ENCODE data around the gene CHN2. TPM values are rescaled to one million over a fixed set of nuclear protein-coding genes. Genes with fewer than 3 reads are reported as not detected.
A peak's percentile ranks its signal among the peaks of the same experiment; 100 is the strongest.

Gene CHN2
- total RNA-seq, 1 experiment from 2014 or later: 18.8 TPM

GRCh38 chr7:29362380-29362779 lies 167.8 kb downstream of the CHN2 start:
- H3K9me3 ChIP-seq: no peaks in the 10 kb centered on the region
- DNase-seq: no peak
- H3K36me3 Mint-ChIP-seq (ENCODE audit: insufficient read depth, unreplicated experiment): peaks cover 3% of the 10 kb centered on the region
- peaks cover 9% of the 10 kb centered on the region for H3K4me1 Mint-ChIP-seq (ENCODE audit: low read depth, unreplicated experiment)
- no peaks in the 10 kb centered on the region for H3K9me3 Mint-ChIP-seq (ENCODE audit: unreplicated experiment)
- BruUV-seq (replicated peaks): no TSS peak
- no peak overlapping the region for H3K4me3 Mint-ChIP-seq (ENCODE audit: unreplicated experiment)
- no peak for TF ChIP-seq CTCF (IDR thresholded peaks at IDR 0.05; ENCODE audit: insufficient read depth in 1 of 2, low read depth in 1 of 2, low read length in 1 of 2, severe bottlenecking in 1 of 2, unreplicated experiment in 1 of 2)
- no peaks in the 10 kb centered on the region for H3K36me3 ChIP-seq (ENCODE audit: control insufficient read depth, insufficient read depth, low read length)
- ChIA-PET POLR2A (no interaction called here), CTCF (no interaction called here)
- no peak overlapping the region for H3K4me3 ChIP-seq (ENCODE audit: low read depth, low read length)
- intact Hi-C loops (cut with micrococcal nuclease; ENCODE audit: unreplicated experiment): no loop called here
- peak overlapping the region; percentile 2 for H3K27ac Mint-ChIP-seq (ENCODE audit: unreplicated experiment)
- H3K4me1 ChIP-seq: 0 out of 2 replicates have a peak, but pooled peaks cover 4% of the 10 kb centered on the region
- H3K27me3 ChIP-seq (replicated peaks; ENCODE audit: control insufficient read depth, insufficient read depth, low read length): no peaks in the 10 kb centered on the region
- no peaks in the 10 kb centered on the region for H3K27me3 Mint-ChIP-seq (ENCODE audit: insufficient read depth, unreplicated experiment)

- Mint-ChIP-seq H3K27me3 (ENCODE audit: insufficient read depth, unreplicated experiment) (no peaks in the 10 kb centered on the region), H3K4me3 (ENCODE audit: unreplicated experiment) (no peak overlapping the region), H3K36me3 (ENCODE audit: insufficient read depth, unreplicated experiment) (no peaks in the 10 kb centered on the region), H3K9me3 (ENCODE audit: unreplicated experiment) (no peaks in the 10 kb centered on the region), H3K27ac (ENCODE audit: unreplicated experiment) (no peak overlapping the region), H3K4me1 (ENCODE audit: low read depth, unreplicated experiment) (peaks cover 9% of the 10 kb centered on the region)
- no peak overlapping the region for H3K4me3 ChIP-seq (ENCODE audit: low read depth, low read length)
- POLR2A ChIA-PET: no interaction called here
- CTCF ChIA-PET: interaction anchor here (1.1 kb wide), 1 partner anchor 54 kb away, joined by 3 read pairs; no protein-coding TSS in a partner anchor
- DNase-seq: no peak
- no peaks in the 10 kb centered on the region for H3K27me3 ChIP-seq (replicated peaks; ENCODE audit: control insufficient read depth, insufficient read depth, low read length)
- 0 out of 2 replicates have a peak, but pooled peaks cover 4% of the 10 kb centered on the region for H3K4me1 ChIP-seq
- no TSS peak for BruUV-seq (replicated peaks)
- no peak for TF ChIP-seq CTCF (IDR thresholded peaks at IDR 0.05; ENCODE audit: insufficient read depth in 1 of 2, low read depth in 1 of 2, low read length in 1 of 2, severe bottlenecking in 1 of 2, unreplicated experiment in 1 of 2)
- no peaks in the 10 kb centered on the region for H3K9me3 ChIP-seq
- H3K36me3 ChIP-seq (ENCODE audit: control insufficient read depth, insufficient read depth, low read length): no peaks in the 10 kb centered on the region; the same call in 1 of the 2 replicates
- intact Hi-C loops (cut with micrococcal nuclease; ENCODE audit: unreplicated experiment): no loop called here
Observed at GRCh38 chr7:29363636-29364425, 169.3 kb downstream of the CHN2 start.

- no peaks in the 10 kb centered on the region for H3K27me3 ChIP-seq (replicated peaks; ENCODE audit: control insufficient read depth, insufficient read depth, low read length)
- ChIA-PET POLR2A (no interaction called here), CTCF (interaction anchor here (1.1 kb wide), 1 partner anchor 55 kb away, joined by 3 read pairs; no protein-coding TSS in a partner anchor)
- no peaks in the 10 kb centered on the region for H3K9me3 ChIP-seq
- BruUV-seq (replicated peaks): no TSS peak
- no peaks in the 10 kb centered on the region for H3K36me3 Mint-ChIP-seq (ENCODE audit: insufficient read depth, unreplicated experiment)
- H3K27ac Mint-ChIP-seq (ENCODE audit: unreplicated experiment): no peak overlapping the region
- 0 out of 2 replicates have a peak, but pooled peaks cover 4% of the 10 kb centered on the region for H3K4me1 ChIP-seq
- H3K4me1 Mint-ChIP-seq (ENCODE audit: low read depth, unreplicated experiment): peaks cover 11% of the 10 kb centered on the region
- no peak overlapping the region for H3K4me3 Mint-ChIP-seq (ENCODE audit: unreplicated experiment)
- H3K27me3 Mint-ChIP-seq (ENCODE audit: insufficient read depth, unreplicated experiment): no peaks in the 10 kb centered on the region
- TF ChIP-seq CTCF (IDR thresholded peaks at IDR 0.05; ENCODE audit: insufficient read depth in 1 of 2, low read depth in 1 of 2, low read length in 1 of 2, severe bottlenecking in 1 of 2, unreplicated experiment in 1 of 2): no peak
- no peaks in the 10 kb centered on the region; the same call in 1 of the 2 replicates for H3K36me3 ChIP-seq (ENCODE audit: control insufficient read depth, insufficient read depth, low read length)
- no peak for DNase-seq
- intact Hi-C loops (cut with micrococcal nuclease; ENCODE audit: unreplicated experiment): no loop called here
- H3K4me3 ChIP-seq (ENCODE audit: low read depth, low read length): no peak overlapping the region
- no peaks in the 10 kb centered on the region for H3K9me3 Mint-ChIP-seq (ENCODE audit: unreplicated experiment)
Observed at GRCh38 chr7:29364661-29365060, 170.1 kb downstream of the CHN2 start.

Data from Caco-2 (cell line).